Heart right ventricle (tissue), 16 donors: Measurements from ENCODE around the gene SERPINB5. TPM values are rescaled to one million over a fixed set of nuclear protein-coding genes. Genes with fewer than 3 reads are reported as not detected.
"Not testable (repeated sequence)": the region's sequence is repeated elsewhere in the genome, so short reads cannot be mapped to it uniquely, and the experiment has no call there.

ENCODE experiments used
- ATAC-seq, 8 donors: fragments of 200-7000 bp; cut with Tn5 transposase; one replicate each; pipeline ENCODE4 v1.9.1; 2020; ENCODE audit warnings: mild to moderate bottlenecking in 8 of 8, moderate library complexity in 8 of 8, moderate number of reproducible peaks in 1 of 8
- DNase-seq, 2 donors: peaks; one replicate each; pipeline ENCODE4 v3.0.0-alpha.2; 2020
- H3K27ac ChIP-seq, 10 donors: fragments of 200-600 bp; sonication (generic) in 2 of 10; one replicate each; pipeline versions ENCODE4 v1.5.0 to v1.8.0; 2020 to 2022; ENCODE audit warnings: mild to moderate bottlenecking in 3 of 10
- H3K27me3 ChIP-seq, 7 donors: fragments of 200-600 bp; one replicate each; pipeline ENCODE4 v1.8.0; 2021 to 2022; ENCODE audit warnings: mild to moderate bottlenecking in 2 of 7
- H3K36me3 ChIP-seq, 9 donors: fragments of 200-600 bp; sonication (generic) in 1 of 9; one replicate each; pipeline versions ENCODE4 v1.5.0 to v1.8.0; 2020 to 2022; ENCODE audit warnings: mild to moderate bottlenecking in 2 of 9
- H3K4me1 ChIP-seq, 9 donors: fragments of 200-600 bp; sonication (generic) in 1 of 9; one replicate each; pipeline versions ENCODE4 v1.5.0 to v1.8.0; 2020 to 2022; ENCODE audit warnings: mild to moderate bottlenecking in 4 of 9
- H3K4me3 ChIP-seq, 10 donors: fragments of 200-600 bp; sonication (generic) in 2 of 10; one replicate each; pipeline versions ENCODE4 v1.5.0 to v1.8.0; 2020 to 2022; ENCODE audit warnings: mild to moderate bottlenecking in 7 of 10, moderate library complexity in 2 of 10
- H3K9me3 ChIP-seq, 11 donors: fragments of 200-600 bp in 10 of 11; sonication (generic) in 2 of 11; one replicate each; pipeline versions ENCODE4 v1.5.0 to v1.8.0; 2013 to 2022; ENCODE audit warnings: mild to moderate bottlenecking in 2 of 11, control low read depth in 1 of 11, moderate library complexity in 1 of 11
- CTCF ChIP-seq, 9 donors: fragments of 200-600 bp; sonication (generic) in 2 of 9; IDR thresholded peaks; one replicate each; pipeline versions ENCODE4 v1.5.0 to v1.8.0; 2021 to 2022; ENCODE audit warnings: antibody characterized with exemption in 9 of 9, mild to moderate bottlenecking in 5 of 9, moderate library complexity in 1 of 9
- WGBS, 2 donors: extraction: QIAGEN DNeasy Blood & Tissue Kit; methylation state at CpG; one replicate each; pipeline ENCODE4 v1.1.7; 2013; ENCODE audit warnings: inconsistent platforms in 1 of 2; 5-methylcytosine and 5-hydroxymethylcytosine counted together
- intact Hi-C, 10 donors: fragments of 100-400 bp; cut with DNase I; formaldehyde crosslinking; loops; one replicate each; pipeline versions ENCODE4 v1.11.1 to v1.14.2; 2022
- polyA plus RNA-seq, 2 donors: library from polyadenylated mRNA; stranded (reverse); fragments of 200-250 nt; gene quantifications; one replicate each; pipeline ENCODE4 v1.2.3, GENCODE V29; 2013
- total RNA-seq, 10 donors: library from RNA; stranded (reverse); fragmentation: NEBNext Ultra II Directional in 3 of 10; extraction: Animal tissue kit (Norgen Biotek cat#: 25700) in 3 of 10; gene quantifications; one replicate each; pipeline versions ENCODE4 v1.2.1 to v1.2.4, GENCODE V29; 2021 to 2023
- donor health status: Arrhythmogenic right ventricular cardiomyopathy.
- donor health status: ischemic (EF 13 %, LVEDD 7.1; RV severe dilation, severe dysfunction).
- donor health status: healthy with polysubstance abuse.
- donor health status: DM: no; HTN: yes; CAD: no.
- donor health status: DM: no; HTN: no; CAD: no.
- donor health status: ischemic (EF 25% LVEDD 6.9; RV normal size, moderate dysfunction).
- donor health status: ischemic (EF 25% LVEDD 5.7; RV mildly dilated, moderate dysfunction).
- donor health status: healthy.
- donor health status: DM: yes; HTN: yes; CAD: no.
- donor health status: Ischemic cardiomyopathy.
- donor health status: ischemic (EF 35%, LVEDD 5.7; RV mildly dilated, moderate dysfunction).
- donor health status: nonischemic (EF 11% LVEDD 7.7; RV severe dilation, severe dysfunction).
- donor health status: DM: yes; HTN: yes; CAD: no.
- donor health status: PGD.
- donor health status: ischemic (EF 29% LVEDD 5.4; RV normal size, mild dysfunction).
- donor health status: nonischemic (EF 23%, LVEDD 6.1; RV moderate dilation, normal function).

Gene SERPINB5
- total and polyA plus RNA-seq, 12 donors, result 0.03 TPM; not detected in 11

DNA sequence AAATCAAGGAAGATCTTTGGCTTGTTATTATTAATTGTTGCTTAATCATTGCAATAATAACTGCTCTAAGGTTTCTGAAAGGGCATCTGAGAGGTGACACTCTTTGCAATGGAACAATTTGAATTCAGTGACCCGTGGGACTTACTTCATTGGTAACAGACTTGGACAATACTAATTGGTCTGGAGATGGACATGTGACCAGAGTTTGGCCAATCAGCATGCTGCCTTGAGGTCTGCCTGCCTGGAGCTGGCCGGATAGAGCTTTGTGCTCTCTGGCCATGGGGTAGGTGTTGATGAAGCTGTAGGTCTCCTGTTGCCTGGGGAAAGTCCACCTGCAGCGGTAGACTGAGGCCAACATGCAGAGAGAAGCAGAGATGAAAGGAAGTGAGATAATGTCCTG is 30.5 kb upstream of the SERPINB5 start:
- WGBS, 2 donors, result 88 to 91% methylated on average over 3 of the region's 3 CpGs
- Histone ChIP-seq H3K27ac (no peak overlapping the region), H3K4me3 (no peak overlapping the region), H3K36me3 (no peaks in the 10 kb centered on the region), H3K4me1 (peaks cover 0 to 18% (median 0%) of the 10 kb centered on the region in 9 donors), H3K9me3 (no peaks in the 10 kb centered on the region), H3K27me3 (no peaks in the 10 kb centered on the region)
- no peak for DNase-seq
- no peak for ATAC-seq
- intact Hi-C loops, result no loop called here
- no peak for TF ChIP-seq CTCF (IDR thresholded peaks at IDR 0.05)

DNA sequence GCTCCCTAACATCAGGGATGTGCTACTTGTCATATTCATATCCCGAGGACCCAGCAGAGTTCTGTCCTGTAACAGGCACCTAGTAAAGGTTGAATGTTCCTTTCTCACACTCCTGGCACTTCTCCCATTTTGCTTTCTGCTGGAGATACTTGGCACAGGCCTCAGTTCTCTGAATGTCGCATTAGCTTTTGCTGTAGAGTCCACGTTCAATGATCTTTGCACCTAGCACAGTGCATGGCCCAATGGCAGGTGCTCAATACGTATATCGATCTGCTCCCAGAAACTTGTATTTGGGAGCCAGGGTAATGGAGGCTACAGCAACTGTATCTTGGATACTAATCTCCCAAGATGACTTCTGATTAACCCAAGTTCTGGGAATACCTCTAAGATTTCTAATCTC is 29.7 kb upstream of the SERPINB5 start:
- TF ChIP-seq CTCF (IDR thresholded peaks at IDR 0.05), result no peak
- Histone ChIP-seq H3K36me3 (no peaks in the 10 kb centered on the region), H3K9me3 (no peaks in the 10 kb centered on the region), H3K4me1 (peaks cover 0 to 20% (median 0%) of the 10 kb centered on the region in 9 donors), H3K27ac (no peak overlapping the region), H3K27me3 (no peaks in the 10 kb centered on the region), H3K4me3 (no peak overlapping the region)
- ATAC-seq (no peak), DNase-seq (no peak)
- intact Hi-C loops, result no loop called here
- 86 to 92% methylated on average over 5 of the region's 5 CpGs for WGBS, 2 donors

DNA sequence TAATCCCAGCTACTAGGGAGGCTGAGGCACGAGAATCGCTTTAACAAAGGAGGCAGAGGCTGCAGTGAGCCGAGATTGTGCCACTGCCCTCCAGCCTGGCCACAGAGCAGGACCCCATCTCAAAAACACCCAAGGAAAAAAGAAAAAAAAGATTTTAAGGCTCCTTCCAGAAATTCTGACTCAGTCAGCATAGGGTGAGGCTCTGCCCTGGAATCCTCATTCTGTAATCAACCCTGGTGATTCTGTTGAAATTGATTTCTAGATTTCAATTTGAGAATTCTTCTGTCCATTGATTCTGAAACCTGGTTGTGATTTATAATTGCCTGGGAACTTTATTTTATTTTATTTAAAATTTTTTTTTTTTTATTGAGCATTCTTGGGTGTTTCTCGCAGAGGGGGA is 27.3 kb upstream of the SERPINB5 start:
- Histone ChIP-seq H3K27ac (no peak overlapping the region), H3K4me3 (no peak overlapping the region), H3K36me3 (no peaks in the 10 kb centered on the region), H3K4me1 (peaks cover 0 to 18% (median 8%) of the 10 kb centered on the region in 9 donors), H3K9me3 (no peaks in the 10 kb centered on the region), H3K27me3 (no peaks in the 10 kb centered on the region)
- TF ChIP-seq CTCF (IDR thresholded peaks at IDR 0.05), result no peak
- ATAC-seq, result no peak
- intact Hi-C loops, result no loop called here
- DNase-seq, result no peak
- WGBS, 2 donors, result 87 to 93% methylated on average over 4 of the region's 4 CpGs

DNA sequence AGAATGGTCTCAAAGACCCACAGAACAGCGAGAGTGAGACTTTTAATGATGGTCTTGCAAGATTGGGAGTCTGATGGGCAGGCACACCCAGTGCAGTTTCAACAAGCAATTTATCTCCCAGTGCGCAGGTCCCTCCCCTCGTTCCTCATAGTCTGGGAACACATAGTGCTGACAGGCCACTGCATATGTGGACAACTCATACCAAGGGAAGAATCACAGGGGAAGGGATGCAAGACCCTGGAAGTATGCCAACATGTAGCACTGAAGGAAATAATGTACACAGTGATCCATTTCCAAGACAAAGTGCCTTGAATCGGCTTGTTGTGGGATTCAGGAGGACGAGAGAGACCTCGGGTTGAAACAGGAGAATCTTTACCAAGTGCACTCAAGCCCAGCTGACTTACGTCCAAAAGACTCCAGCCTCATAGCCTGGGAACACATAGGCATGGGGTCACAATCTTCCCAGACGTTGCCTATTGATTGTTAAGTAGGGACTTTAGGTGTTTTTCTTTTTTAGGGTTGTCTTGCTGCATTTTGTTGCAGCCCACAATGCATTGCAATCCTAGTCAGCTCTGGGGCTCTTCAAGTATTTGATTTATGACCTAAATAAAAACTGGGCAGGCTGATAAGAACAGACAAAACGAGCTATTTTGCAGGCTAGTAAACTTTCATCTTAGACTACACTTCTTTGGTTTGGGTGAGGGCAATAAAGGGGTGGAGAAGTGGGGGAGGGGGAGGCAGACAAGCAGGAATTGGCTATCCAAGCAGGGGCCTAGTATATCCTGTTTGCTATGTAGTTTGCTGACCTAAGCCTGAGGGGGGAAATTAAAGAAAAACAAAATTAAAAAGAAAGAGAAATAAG is 24.7 kb upstream of the SERPINB5 start:
- WGBS, 2 donors, result 47 to 54% methylated on average over 9 of the region's 9 CpGs
- peak overlapping the region in 3 of 10 donors; percentile 6 to 25 (median 12) for H3K27ac ChIP-seq
- H3K9me3 ChIP-seq, result no peaks in the 10 kb centered on the region
- H3K4me3 ChIP-seq, result no peak overlapping the region
- intact Hi-C loops, result no loop called here
- peaks cover 0 to 16% (median 6%) of the 10 kb centered on the region in 9 donors for H3K4me1 ChIP-seq
- TF ChIP-seq CTCF (IDR thresholded peaks at IDR 0.05), result no peak
- peak in 3 of 8 donors; percentile 16 to 62 (median 50) for ATAC-seq
- DNase-seq, result no peak
- H3K36me3 ChIP-seq, result no peaks in the 10 kb centered on the region
- no peaks in the 10 kb centered on the region for H3K27me3 ChIP-seq

DNA sequence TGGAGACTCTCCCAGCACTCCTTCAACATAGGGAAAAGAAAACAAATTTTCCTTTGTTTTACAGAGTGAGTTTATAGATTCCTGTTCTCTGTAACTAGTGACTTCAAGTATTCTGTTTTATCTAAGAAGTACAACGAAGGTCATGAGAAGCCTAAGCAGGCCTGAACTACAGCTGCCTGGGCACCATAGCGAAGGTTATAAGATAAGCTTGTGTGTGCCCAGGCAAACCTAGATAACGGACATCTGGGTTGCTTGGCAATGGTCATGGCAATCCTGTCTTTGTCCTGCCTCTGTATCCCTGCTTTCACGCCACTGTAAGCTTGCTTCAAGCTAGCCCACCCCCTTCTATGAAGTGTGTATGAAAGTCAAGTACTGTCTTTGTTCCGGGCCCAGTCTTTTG is 24.0 kb upstream of the SERPINB5 start:
- H3K4me3 ChIP-seq, ATAC-seq, H3K27me3 ChIP-seq, intact Hi-C loops, H3K36me3 ChIP-seq, H3K9me3 ChIP-seq, DNase-seq: not testable (repeated sequence)
- Histone ChIP-seq H3K4me1 (peaks cover 0 to 16% (median 6%) of the 10 kb centered on the region in 9 donors), H3K27ac (peak overlapping the region in 4 of 10 donors; percentile 6 to 58 (median 18))
- 53 to 60% methylated on average over 5 of the region's 5 CpGs for WGBS, 2 donors
